ENCODE results near the gene KIF3A.

KIF3A gene

DNA sequence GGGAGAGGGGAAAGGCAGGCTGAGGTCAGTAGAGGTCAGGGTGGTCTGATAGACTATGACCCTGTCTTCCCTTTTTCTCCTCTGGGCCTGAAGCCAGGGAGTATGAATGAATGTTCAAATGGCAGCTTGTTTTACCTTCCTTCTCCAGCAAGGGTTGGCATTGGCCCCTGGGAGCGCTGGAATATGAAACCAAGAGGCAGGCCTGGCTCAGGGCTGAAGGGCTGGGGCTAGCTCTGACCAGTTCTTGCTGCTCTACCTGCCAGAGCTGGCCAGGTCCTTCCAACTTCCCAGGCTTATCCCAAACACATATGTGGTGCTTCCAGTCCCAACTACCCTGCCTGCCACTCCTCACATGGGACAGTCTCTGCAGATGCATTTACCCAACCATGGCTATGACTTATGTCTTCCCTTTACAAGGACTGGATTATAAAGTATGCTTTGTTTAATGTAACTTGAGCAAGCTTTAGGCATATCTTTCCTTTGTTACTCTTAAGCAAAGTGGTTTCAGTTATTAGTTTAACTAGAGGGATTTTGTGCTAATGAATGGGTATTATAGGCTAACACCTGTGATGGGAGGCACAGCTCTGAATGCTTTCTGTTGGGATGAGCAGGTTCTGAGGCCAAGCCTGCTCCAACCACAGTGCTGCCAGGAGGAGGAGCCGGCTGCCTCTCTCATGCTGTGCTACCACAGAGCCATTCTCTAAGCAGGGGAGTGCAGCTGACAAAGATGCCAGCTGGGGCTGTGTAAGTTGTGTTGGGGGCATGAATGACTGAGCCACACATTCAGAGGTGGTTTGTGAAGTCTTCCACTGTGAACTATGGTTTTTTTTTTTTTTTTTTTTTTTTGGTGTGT lies 16.0 kb upstream of the KIF3A start:
- DNase-seq (ENCODE audit: low read depth) = no peak

DNA sequence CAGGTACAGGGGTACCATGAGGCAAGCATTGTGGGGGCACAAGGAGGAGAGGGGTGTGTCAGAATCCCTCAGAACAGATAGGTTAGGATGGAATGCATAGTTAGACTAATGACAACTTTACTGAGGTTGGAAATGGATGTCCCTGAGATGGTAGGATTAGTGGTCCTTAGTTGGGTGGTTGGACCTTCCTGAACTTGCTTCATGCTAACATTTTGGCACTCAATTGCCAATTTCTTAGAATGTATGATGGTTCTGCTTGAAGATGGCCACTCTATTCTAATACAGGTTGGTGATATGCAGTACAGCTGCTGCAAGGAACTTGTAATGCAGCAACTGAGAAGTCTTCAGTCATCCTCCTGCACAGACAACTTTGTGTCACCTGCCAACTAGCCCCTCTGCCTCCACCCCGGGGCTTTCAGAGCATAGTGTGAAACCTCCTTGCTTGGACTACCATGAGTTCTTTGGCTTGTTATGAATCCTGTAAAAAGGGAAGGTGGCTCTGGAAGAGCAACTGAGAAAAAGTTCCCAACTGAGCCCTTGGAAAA lies 15.3 kb upstream of the KIF3A start:
- DNase-seq (ENCODE audit: low read depth) = no peak

- DNase-seq (ENCODE audit: low read depth) = no peak
These were observed 14.7 kb upstream of the KIF3A start for GRCh38 chr5:132751971-132752580.

GRCh38 chr5:132751444-132751843 lies 14.1 kb upstream of the KIF3A start:
- no peak for DNase-seq (ENCODE audit: low read depth)

DNA sequence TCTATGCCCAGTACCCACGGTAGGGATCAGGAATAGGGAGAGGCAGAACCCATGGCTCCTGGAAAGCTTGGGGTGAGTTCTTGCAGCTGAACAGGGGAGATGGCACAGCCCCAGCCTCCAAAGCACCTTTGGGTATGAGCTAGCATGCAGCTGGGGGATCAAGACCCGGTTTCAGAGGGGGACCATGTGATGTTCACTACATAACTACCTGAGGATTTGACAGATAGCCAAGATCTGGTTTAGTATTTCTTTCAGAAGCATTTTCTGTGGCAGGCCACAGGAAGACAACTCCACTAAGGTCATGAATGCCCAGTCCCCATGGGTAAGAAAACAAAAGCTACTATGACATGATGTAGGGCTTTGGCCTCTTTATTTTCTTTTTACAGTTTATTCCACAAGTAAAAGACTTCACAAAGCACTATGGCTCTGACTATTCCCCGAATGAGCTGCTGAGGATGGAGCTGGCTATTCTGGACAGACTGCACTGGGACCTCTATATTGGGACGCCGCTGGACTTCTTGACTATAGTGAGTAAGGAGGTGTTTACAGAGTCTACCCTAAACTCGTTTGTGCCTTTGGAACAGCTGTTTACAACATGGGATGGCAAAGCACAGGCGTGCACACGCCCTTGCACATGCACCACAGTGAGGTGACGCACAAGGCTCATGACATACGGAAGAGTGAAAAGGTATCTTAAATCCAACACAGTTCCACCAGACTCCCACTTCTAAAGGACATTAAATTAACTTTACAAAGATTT lies 13.3 kb upstream of the KIF3A start:
- DNase-seq (ENCODE audit: low read depth) = no peak

- DNase-seq (ENCODE audit: low read depth) = no peak
These were observed 12.2 kb upstream of the KIF3A start for GRCh38 chr5:132749506-132749905.

DNA sequence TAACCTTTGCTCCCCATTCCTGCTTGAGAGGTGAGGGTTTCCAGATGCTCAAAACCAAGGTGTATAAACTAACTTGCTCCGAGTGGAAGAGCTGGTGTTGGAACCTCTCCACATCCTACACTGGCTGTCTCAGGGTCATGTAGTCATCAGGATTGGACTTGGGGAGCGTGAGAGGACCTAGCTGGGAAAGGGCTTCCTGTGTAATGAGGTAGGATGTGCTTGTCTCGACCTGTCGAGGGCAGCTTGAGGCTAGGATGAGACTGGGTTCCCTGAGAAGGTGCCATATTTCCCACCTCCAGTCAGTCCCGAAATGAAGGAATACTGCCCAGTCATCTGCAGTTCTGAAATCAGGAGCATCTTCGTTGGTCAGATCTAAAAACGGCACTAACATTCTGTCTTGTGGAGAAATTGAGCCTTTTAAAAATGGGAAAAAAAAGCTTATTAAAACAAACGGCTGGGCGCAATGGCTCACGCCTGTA lies 11.2 kb upstream of the KIF3A start:
- DNase-seq (ENCODE audit: low read depth) = no peak

GRCh38 chr5:132747616-132748440 lies 10.5 kb upstream of the KIF3A start:
- DNase-seq (ENCODE audit: low read depth) = no peak

DNA sequence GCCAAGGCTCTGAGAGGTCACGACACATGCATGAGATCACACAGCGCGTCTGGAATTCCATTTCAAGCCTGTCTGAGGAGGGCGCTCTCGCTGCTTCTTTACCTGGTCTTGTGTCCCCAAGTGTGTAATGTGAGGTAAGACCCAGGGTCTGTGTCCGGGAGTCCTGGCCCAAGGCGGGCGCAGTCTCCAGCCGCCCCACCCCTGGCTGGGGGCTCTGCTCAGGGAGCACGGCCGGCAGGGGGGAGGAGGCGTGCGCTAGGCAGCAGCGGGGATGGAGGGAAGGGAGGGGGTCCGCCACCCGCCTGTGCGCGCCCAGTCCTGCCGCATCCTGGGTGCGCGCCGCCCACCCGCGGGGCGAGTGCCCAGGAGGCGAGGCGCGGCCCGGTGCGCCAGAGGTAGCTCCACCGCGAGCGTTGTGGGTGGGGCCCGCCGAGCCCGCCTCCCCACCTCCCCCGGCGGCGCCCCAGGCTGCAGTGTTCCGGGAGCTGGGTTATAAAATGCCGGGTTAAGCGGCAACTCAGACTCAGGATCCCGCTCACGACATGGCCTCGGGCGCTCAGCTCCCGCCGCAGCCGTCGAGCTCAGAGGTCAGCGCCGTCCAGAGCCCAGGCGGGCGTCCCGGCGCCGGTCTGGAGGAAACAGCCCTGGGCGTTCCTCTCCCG lies 9.7 kb upstream of the KIF3A start, which contains the start of gene CCNI2:
Gene CCNI2, plus strand, starts transcription at position 473 of the 662 bp plus-strand sequence. Its CDS starts 70 bp downstream, at position 543.
- DNase-seq (ENCODE audit: low read depth) = no peak

- no peak for DNase-seq (ENCODE audit: low read depth)
These were observed 9.2 kb upstream of the KIF3A start for GRCh38 chr5:132746592-132746953.

GRCh38 chr5:132744659-132745058 lies 7.3 kb upstream of the KIF3A start:
- no peak for DNase-seq (ENCODE audit: low read depth)

DNA sequence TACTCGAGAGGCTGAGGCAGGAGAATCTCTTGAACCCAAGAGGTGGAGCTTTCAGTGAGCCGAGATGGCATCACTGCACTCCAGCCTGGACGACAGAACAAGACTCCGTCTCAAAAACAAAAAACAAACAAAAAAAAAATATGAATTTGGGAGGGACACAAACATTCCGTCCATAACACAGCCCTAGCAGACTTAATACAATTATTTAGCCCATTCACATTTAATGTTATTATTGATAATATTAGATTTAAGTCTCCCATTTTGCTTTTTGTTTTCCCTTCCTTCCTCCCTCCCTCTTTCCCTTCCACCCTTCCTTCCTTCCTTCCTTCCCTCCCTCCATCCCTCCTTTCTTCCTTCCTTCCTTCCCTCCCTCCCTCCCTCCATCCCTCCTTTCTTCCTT lies 5.3 kb upstream of the KIF3A start:
- no peak for DNase-seq (ENCODE audit: low read depth)

- DNase-seq (ENCODE audit: low read depth) = no peak
These were observed 4.8 kb upstream of the KIF3A start for GRCh38 chr5:132742158-132742557.

GRCh38 chr5:132739232-132739631 lies 1.9 kb upstream of the KIF3A start:
- DNase-seq (ENCODE audit: low read depth) = no peak

- no peak for DNase-seq (ENCODE audit: low read depth)
These were observed 786 bp upstream of the KIF3A start for GRCh38 chr5:132737982-132738681.

DNA sequence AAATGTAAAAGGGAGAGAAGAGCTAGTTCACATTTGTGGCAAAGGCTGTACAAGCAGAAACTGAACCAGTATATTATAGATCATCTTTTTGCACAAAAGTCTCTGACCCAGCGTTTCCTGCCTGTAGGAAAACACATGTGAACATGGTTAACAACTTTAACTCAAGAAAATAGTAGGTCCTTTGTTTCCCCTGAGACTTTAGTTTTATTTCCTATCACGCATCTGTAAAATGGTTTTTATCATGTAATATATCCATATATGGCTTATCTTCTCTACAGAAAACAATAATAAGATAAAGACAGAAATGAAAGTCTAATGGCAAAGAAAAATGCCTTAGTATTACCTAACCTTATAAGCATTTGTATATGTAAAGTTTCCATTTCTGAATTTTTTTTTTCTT lies 2.7 kb downstream of the KIF3A start:
- DNase-seq (ENCODE audit: low read depth) = no peak

DNA sequence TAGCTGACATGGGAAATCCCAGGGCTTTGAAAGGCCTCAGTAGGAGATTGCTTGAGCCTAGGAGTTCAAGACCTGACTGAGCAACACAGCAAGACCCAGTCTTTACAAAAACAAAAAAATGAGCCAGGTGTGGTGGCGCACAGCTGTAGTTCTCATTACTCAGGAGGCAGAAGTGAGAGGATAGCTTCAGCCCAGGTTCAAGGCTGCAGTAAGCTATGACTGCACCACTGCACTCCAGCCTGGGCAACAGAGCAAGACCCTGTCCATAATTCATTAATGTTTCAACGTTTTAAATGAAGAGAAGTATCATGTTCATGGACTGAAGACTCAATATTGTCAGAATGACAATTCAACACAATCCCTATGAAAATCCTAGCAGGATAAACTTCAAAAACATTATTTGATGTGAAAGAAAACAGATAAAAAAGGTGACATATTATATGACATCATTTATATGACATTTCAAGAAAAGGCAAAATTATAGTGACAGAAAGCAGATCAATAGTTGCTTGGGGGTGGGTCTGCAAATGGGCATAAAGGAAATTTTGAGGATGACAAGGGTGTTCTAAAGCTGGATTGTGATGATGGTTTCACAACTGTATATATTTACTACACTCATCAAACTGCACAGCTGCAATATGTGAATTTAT lies 3.7 kb downstream of the KIF3A start:
- DNase-seq (ENCODE audit: low read depth) = no peak

- DNase-seq (ENCODE audit: low read depth) = no peak
These were observed 7.5 kb downstream of the KIF3A start for GRCh38 chr5:132729896-132730295.

DNA sequence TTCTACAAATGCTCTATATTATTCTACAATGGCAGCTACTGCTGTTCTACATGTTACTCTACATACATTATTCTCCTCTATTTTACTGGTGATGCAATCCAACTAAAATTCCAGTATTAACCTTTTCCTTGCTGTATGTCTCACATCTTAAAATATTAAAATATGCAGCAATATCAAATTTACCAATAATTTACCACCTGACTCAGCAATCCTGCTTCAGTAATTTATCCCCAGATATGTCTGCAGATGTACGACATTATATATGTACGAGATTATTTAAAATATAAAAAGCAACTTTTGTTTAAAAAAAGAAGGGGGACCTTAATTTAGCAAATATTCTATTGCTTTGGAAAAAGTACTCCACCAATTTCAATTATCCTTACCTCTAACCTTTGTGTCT lies 11.6 kb downstream of the KIF3A start:
- DNase-seq (ENCODE audit: low read depth) = no peak
